Astrocyte of the spinal cord (primary cell): ENCODE measurements around the gene LOXHD1.

Source experiments
- DNase-seq: peaks from one replicate; pipeline ENCODE4 v3.0.0; 2011; ENCODE audit warnings: low read depth, low spot score
- H3K4me3 ChIP-seq: 2 replicates; pipeline ENCODE4 v1.5.1; 2011; ENCODE audit warnings: low read depth, mild to moderate bottlenecking, low read length, moderate library complexity
- in situ Hi-C: cut with HindIII; loops from 2 replicates; pipeline ENCODE4 v1.10.0; 2017; ENCODE audit warnings: low sequenced_read_pairs
- TF ChIP-seq, protein P1 (sequence below): IDR thresholded peaks from 2 replicates; pipeline ENCODE4 v1.5.1; 2012; ENCODE audit warnings: low read depth, mild to moderate bottlenecking, low read length, inconsistent platforms

The LOXHD1 gene

DNA sequence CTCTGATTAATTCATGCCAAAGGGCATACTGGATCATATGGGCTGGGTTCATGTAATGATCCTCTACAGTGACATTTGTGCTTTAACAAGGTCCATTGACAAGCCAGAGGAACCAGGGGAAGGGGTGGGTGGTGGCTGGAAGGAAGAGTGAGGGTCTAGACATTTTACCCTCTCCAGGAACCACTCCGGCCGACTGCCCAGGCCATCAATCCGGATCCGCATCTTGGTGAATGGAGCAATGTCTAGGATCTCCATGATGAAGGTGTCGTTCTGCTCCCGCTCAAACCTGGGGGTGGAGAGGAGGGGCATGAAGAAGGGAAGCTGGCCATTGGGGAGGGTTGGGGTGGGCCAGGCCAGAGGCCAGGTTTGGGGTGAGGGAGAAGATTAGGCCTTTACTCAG is 147.5 kb downstream of the LOXHD1 start:
- H3K4me3 ChIP-seq: no peak overlapping the region
- in situ Hi-C loops: no loop called here
- TF ChIP-seq, protein P1, sequence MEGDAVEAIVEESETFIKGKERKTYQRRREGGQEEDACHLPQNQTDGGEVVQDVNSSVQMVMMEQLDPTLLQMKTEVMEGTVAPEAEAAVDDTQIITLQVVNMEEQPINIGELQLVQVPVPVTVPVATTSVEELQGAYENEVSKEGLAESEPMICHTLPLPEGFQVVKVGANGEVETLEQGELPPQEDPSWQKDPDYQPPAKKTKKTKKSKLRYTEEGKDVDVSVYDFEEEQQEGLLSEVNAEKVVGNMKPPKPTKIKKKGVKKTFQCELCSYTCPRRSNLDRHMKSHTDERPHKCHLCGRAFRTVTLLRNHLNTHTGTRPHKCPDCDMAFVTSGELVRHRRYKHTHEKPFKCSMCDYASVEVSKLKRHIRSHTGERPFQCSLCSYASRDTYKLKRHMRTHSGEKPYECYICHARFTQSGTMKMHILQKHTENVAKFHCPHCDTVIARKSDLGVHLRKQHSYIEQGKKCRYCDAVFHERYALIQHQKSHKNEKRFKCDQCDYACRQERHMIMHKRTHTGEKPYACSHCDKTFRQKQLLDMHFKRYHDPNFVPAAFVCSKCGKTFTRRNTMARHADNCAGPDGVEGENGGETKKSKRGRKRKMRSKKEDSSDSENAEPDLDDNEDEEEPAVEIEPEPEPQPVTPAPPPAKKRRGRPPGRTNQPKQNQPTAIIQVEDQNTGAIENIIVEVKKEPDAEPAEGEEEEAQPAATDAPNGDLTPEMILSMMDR: no peak
- no peak for DNase-seq

DNA sequence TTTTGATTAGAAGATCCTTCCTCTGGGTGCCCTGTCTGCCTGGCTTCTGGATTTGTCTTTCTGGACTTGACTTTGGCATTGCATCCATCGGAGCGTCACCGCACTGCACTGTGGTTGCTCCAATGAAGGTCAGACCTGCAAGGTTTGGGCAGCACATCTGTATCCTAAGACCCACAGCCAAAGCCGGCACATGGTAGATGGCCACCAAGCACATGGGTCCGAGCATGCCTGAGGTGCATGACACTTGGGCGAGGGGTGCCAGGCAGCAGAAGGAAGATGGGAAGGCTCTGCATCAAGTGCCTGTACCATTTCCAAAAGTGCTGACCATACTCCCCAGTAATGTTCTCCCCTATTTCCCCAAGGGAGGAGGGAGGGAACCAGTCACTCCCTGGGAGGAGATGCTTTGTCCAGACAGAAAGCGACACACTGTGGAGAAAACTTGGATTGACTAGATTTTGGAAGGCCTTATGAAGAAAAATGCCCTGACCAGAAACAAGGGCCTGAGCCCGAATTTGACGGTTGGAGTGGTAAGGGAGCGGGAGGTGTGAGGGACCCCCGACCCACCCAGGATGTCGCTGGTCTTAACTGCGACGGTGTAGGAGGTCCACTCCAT is 149.9 kb downstream of the LOXHD1 start:
- H3K4me3 ChIP-seq: no peak overlapping the region
- in situ Hi-C loops: no loop called here
- DNase-seq: no peak
- TF ChIP-seq, protein P1: no peak

DNA sequence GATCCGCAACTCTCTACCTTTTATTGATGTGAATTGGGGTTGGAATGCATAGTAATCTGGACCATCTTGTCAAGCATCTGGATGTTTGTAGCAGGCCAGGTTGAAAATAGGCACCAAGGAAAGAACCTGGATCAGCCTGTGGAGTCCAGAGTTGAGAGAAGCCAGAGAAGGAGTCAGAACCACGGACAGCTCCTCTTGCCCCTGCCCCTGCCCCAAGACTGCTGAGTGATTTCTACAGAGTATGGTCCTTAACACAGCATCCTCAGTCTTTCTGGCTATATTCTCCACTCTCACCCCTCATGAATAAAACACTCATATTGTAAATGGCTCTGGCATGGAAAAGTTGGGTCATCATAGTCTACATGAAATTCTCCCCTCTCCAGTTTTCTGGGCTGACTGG is 154.6 kb downstream of the LOXHD1 start:
- TF ChIP-seq, protein P1: no peak
- in situ Hi-C loops: no loop called here
- H3K4me3 ChIP-seq: no peak overlapping the region
- DNase-seq: peak; percentile 2

- H3K4me3 ChIP-seq: no peak overlapping the region
- DNase-seq: peak; percentile 19
- in situ Hi-C loops: no loop called here
- TF ChIP-seq, protein P1: no peak
Measured at GRCh38 chr18:46497129-46497528, 159.9 kb downstream of the LOXHD1 start.

DNA sequence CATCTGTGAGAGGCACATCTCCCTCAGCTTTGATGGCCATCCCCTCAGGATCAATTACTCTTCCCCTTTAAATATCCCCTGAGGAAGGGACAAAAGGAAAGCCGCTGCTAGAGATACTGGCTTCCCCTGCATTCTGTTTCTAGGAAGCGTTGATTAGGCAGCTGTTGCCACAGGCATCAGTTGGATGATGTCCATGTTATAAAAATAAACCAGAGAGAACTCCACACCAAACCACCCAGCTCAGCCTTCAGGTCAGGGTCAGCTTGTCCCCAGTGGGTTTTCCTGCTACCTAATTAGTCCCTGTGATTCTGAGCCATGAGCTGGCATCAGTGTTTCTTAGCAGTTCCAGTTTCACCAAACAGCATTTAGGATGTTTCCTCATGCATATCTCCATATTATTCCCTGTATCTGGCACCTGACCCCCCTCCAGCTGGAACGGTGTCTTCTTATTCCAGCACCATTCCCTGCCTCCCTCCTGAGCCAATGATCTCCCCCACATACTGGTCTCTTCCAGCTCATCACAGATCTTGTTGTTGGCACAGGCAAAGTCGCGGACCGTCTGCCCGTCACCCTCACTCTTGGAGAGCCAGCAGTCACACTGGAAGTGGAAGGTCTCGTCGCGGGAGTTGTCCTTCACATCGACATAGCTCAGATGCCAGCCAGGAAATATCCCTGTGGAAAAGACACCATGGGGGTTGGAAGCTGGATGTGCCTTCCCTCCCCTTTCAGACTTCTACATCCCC is 168.4 kb downstream of the LOXHD1 start:
- TF ChIP-seq, protein P1: no peak
- in situ Hi-C loops: no loop called here
- no peak overlapping the region for H3K4me3 ChIP-seq
- DNase-seq: no peak

GRCh38 chr18:46485675-46486194 is 171.3 kb downstream of the LOXHD1 start:
- in situ Hi-C loops: no loop called here
- no peak overlapping the region for H3K4me3 ChIP-seq
- TF ChIP-seq, protein P1: no peak
- DNase-seq: no peak
